Immature natural killer cell (primary cell): Measurements from ENCODE around the gene THAP6. TPM values are rescaled to one million over a fixed set of nuclear protein-coding genes. Genes with fewer than 3 reads are reported as not detected.
"Not testable (repeated sequence)": the region's sequence is repeated elsewhere in the genome, so short reads cannot be mapped to it uniquely, and the experiment has no call there.

Source experiments
- DNase-seq, 3 donors: peaks; one replicate each; pipeline ENCODE4 v3.0.0; 2022; ENCODE audit warnings: mixed read lengths in 1 of 3
- H3K27ac Mint-ChIP-seq, 6 donors: one replicate each; pipeline ENCODE4 v1.8.0; 2020; ENCODE audit warnings: mixed read lengths in 6 of 6, mild to moderate bottlenecking in 5 of 6, inconsistent platforms in 4 of 6, moderate library complexity in 3 of 6
- H3K27me3 Mint-ChIP-seq, 3 donors: one replicate each; pipeline ENCODE4 v1.8.0; 2020 to 2021; ENCODE audit warnings: low read depth in 3 of 3, mild to moderate bottlenecking in 3 of 3, mixed read lengths in 3 of 3, moderate library complexity in 3 of 3, inconsistent platforms in 1 of 3
- H3K36me3 Mint-ChIP-seq, 3 donors: one replicate each; pipeline ENCODE4 v1.8.0; 2020; ENCODE audit warnings: mixed read lengths in 3 of 3, inconsistent platforms in 2 of 3, mild to moderate bottlenecking in 2 of 3
- H3K4me1 Mint-ChIP-seq, 2 donors: one replicate each; pipeline ENCODE4 v1.8.0; 2020; ENCODE audit warnings: inconsistent platforms in 2 of 2, mild to moderate bottlenecking in 2 of 2, mixed read lengths in 2 of 2, moderate library complexity in 1 of 2
- H3K4me3 Mint-ChIP-seq, 5 donors: one replicate each; pipeline ENCODE4 v1.8.0; 2020; ENCODE audit warnings: mild to moderate bottlenecking in 5 of 5, mixed read lengths in 5 of 5, inconsistent platforms in 3 of 5, moderate library complexity in 3 of 5
- H3K9me3 Mint-ChIP-seq, 6 donors: one replicate each; pipeline ENCODE4 v1.8.0; 2020; ENCODE audit warnings: mild to moderate bottlenecking in 6 of 6, mixed read lengths in 6 of 6, inconsistent platforms in 4 of 6, moderate library complexity in 3 of 6
- polyA plus RNA-seq, 3 donors: library from polyadenylated mRNA; unstranded; fragments of 300-500 nt; fragmentation: Illumina TruSeq; gene quantifications; one replicate each; pipeline ENCODE4 v1.2.3, GENCODE V29; 2021

THAP6 gene
- polyA plus RNA-seq, 3 donors from 2014 or later = 4.8 to 10.3 (median 7.5) TPM

GRCh38 chr4:75533339-75533887 is 19.1 kb downstream of the THAP6 start:
- not testable (repeated sequence) for H3K4me3 Mint-ChIP-seq, DNase-seq, H3K27me3 Mint-ChIP-seq, H3K27ac Mint-ChIP-seq, H3K4me1 Mint-ChIP-seq, H3K9me3 Mint-ChIP-seq
- H3K36me3 Mint-ChIP-seq = peaks cover 38 to 51% (median 47%) of the 10 kb centered on the region in 3 donors

DNA sequence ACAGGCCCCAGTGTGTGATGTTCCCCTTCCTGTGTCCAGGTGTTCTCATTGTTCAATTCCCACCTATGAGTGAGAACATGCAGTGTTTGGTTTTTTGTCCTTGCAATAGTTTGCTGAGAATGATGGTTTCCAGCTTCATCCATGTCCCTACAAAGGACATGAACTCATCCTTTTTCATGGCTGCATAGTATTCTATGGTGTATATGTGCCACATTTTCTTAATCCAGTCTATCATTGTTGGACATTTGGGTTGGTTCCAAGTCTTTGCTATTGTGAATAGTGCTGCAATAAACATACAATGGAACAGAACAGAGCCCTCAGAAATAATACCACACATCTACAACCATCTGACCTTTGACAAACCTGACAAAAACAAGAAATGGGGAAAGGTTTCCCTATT is 19.7 kb downstream of the THAP6 start:
- H3K4me1 Mint-ChIP-seq, H3K9me3 Mint-ChIP-seq, H3K27me3 Mint-ChIP-seq, DNase-seq, H3K4me3 Mint-ChIP-seq, H3K27ac Mint-ChIP-seq: not testable (repeated sequence)
- peaks cover 38 to 49% (median 47%) of the 10 kb centered on the region in 3 donors for H3K36me3 Mint-ChIP-seq

- H3K4me1 Mint-ChIP-seq, H3K27ac Mint-ChIP-seq, DNase-seq, H3K4me3 Mint-ChIP-seq, H3K27me3 Mint-ChIP-seq, H3K9me3 Mint-ChIP-seq: not testable (repeated sequence)
- peaks cover 12 to 34% (median 24%) of the 10 kb centered on the region in 3 donors for H3K36me3 Mint-ChIP-seq
Measured at GRCh38 chr4:75537308-75537707, 23.0 kb downstream of the THAP6 start.

DNA sequence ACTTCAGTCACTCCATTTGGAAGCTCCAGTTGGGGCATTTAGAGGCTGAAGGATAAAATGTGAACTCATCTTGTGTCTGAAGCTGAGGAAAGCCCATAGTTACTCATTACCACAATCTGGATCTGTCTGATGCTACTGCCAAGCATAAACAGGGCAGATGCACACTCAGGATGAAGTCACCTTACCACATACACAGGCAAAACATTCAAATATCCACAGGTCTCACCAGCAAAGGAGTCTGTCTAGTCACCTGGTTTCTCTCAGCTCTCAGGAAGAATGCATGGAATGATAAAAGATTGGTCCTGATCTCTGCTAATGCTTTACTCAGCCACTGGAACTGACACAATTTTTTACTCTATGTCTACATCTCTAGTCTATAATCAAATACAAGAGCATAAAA is 28.6 kb downstream of the THAP6 start:
- Mint-ChIP-seq H3K4me3 (no peak overlapping the region), H3K27ac (no peak overlapping the region), H3K27me3 (no peaks in the 10 kb centered on the region), H3K36me3 (peaks cover 3 to 33% (median 22%) of the 10 kb centered on the region in 3 donors), H3K9me3 (no peaks in the 10 kb centered on the region), H3K4me1 (no peaks in the 10 kb centered on the region)
- no peak for DNase-seq

DNA sequence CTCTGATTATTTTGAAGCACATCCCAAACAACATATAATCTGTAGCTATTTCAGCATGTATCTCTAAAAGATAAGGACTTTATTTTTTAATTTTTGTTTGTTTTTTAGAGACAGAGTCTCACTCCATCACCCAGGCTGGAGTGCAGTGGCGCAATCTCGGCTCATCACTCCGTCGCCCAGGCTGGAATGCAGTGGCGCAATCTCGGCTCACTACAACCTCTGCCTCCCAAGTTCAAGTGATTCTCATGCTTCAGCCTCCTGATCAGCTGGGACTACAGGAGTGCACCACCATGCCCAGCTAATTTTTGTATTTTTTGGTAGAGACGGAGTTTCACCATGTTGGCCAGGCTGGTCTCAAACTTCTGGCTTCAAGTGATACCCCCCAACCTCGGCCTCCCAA is 29.9 kb downstream of the THAP6 start:
- DNase-seq, H3K9me3 Mint-ChIP-seq, H3K27me3 Mint-ChIP-seq, H3K4me1 Mint-ChIP-seq, H3K27ac Mint-ChIP-seq, H3K4me3 Mint-ChIP-seq: not testable (repeated sequence)
- H3K36me3 Mint-ChIP-seq = peaks cover 6 to 33% (median 26%) of the 10 kb centered on the region in 3 donors

GRCh38 chr4:75544870-75545269 is 30.6 kb downstream of the THAP6 start:
- Mint-ChIP-seq H3K4me1 (no peaks in the 10 kb centered on the region), H3K36me3 (peaks cover 7 to 31% (median 27%) of the 10 kb centered on the region in 3 donors), H3K27me3 (no peaks in the 10 kb centered on the region), H3K9me3 (no peaks in the 10 kb centered on the region), H3K4me3 (no peak overlapping the region), H3K27ac (peak overlapping the region in 1 of 6 donors; percentile 42)
- no peak for DNase-seq

GRCh38 chr4:75545526-75545925 is 31.3 kb downstream of the THAP6 start:
- no peak overlapping the region for H3K27ac Mint-ChIP-seq
- peaks cover 7 to 27% (median 24%) of the 10 kb centered on the region in 3 donors for H3K36me3 Mint-ChIP-seq
- no peak for DNase-seq
- H3K4me3 Mint-ChIP-seq = no peak overlapping the region
- H3K9me3 Mint-ChIP-seq = no peaks in the 10 kb centered on the region
- H3K4me1 Mint-ChIP-seq = no peaks in the 10 kb centered on the region
- peaks cover 0 to 3% (median 0%) of the 10 kb centered on the region in 3 donors for H3K27me3 Mint-ChIP-seq

DNA sequence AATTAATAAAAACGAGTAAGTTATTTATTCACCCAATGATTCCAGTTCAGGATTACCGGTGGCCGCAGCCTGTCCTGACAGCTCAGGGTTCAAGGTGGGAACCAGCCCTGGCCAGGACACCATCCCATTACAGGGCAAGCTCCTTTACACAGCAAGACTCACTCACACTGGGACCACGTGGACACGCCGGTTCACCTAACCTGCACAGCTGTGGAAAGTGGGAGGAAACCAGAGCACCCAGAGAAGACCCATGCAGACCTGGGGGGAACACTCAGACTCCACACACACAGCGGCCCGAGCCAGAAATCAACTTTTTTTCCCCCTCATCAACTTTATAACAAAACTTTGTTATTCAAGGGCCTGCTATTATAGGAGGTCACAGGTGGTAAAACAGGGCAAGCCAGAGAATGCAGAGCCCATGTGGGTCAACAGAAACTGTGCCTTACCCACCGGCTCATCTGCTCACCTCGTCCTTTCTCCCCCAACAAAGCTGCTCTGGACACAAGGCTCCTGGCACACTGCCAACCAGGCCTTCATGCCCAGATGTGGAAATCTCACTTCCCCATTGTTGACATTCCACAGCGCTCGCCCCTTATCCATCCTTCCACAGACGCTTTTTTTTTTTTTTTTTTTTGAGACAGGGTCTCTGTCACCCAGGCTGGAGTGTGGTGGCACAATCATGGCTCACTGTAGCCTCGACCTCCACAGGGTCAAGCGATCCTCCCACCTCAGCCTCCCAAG is 33.5 kb downstream of the THAP6 start:
- no peak overlapping the region for H3K4me3 Mint-ChIP-seq
- no peaks in the 10 kb centered on the region for H3K9me3 Mint-ChIP-seq
- H3K27me3 Mint-ChIP-seq = peaks cover 0 to 3% (median 0%) of the 10 kb centered on the region in 3 donors
- DNase-seq = no peak
- peaks cover 7 to 18% (median 15%) of the 10 kb centered on the region in 3 donors for H3K36me3 Mint-ChIP-seq
- H3K27ac Mint-ChIP-seq = no peak overlapping the region
- no peaks in the 10 kb centered on the region for H3K4me1 Mint-ChIP-seq

- Mint-ChIP-seq H3K27me3 (peaks cover 0 to 3% (median 0%) of the 10 kb centered on the region in 3 donors), H3K27ac (no peak overlapping the region), H3K36me3 (peaks cover 3 to 9% (median 7%) of the 10 kb centered on the region in 3 donors), H3K4me1 (no peaks in the 10 kb centered on the region), H3K9me3 (peaks cover 0 to 1% (median 0%) of the 10 kb centered on the region in 6 donors), H3K4me3 (no peak overlapping the region)
- DNase-seq = no peak
Measured at GRCh38 chr4:75549019-75549418, 34.7 kb downstream of the THAP6 start.

DNA sequence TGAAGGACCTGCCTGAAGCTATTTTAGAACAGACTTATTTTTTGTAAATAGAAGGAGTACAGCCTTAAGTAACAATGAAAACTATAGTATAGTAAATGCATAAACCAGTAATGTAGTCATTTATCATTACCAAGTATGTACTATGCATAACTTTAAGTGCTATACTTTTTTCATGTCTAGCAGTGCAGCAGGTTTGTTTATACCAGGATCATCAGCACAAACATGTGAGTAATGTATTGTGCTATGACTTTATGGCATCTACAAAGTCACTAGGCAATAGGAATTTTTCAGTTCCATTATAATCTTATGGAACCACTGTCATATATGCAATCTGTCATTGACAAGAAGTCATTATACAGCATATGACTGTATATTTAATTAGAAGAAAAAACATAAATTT is 38.2 kb downstream of the THAP6 start:
- peaks cover 0 to 2% (median 0%) of the 10 kb centered on the region in 6 donors for H3K9me3 Mint-ChIP-seq
- H3K27ac Mint-ChIP-seq = no peak overlapping the region
- no peaks in the 10 kb centered on the region for H3K4me1 Mint-ChIP-seq
- H3K27me3 Mint-ChIP-seq = peaks cover 0 to 4% (median 3%) of the 10 kb centered on the region in 3 donors
- H3K36me3 Mint-ChIP-seq = peaks cover 0 to 5% (median 5%) of the 10 kb centered on the region in 3 donors
- H3K4me3 Mint-ChIP-seq = no peak overlapping the region
- no peak for DNase-seq

DNA sequence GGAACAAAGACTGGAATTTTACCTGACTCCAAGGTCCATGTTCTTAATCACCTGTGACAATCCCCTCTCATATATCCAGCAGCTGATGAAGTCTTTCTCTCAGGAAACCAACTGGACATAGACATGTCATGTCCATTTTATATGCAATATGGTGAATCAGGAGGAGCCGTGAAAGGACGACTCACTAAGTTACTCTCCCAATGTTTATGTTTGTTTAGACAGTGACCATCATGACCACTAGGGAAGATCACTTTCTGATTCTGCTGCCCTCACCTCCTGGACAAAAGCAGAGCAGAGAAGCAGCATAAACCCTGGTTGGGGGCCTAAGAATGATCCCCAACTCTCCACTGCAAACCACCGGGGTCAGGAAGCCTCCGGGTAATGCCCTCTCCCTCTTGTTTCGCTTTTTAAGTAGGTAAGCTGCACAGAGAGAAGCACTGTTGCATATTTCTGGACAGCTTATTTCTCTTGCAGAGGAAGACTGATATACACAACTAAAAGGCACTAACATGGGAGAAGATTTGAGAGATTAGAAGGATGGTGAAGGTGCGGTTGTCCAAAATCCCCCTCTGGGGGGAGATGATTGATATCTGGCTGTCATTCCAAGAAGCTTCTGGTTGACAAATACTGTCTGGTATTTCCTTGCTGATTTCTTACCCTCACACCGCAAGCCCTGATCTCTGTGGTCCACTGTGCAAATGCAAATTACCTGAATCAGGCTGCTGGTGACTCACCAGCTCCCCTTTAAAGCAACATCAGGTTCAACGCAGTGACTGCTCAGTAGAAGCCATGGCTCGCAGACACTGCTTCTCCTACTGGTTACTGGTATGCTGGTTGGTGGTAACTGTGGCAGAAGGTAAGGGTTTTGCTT is 41.3 kb downstream of the THAP6 start, which contains the start of gene ODAPH:
Gene ODAPH (plus strand): TSS at position 773 of the 871 bp plus-strand sequence. CDS start 17 bp downstream, at position 790.
- H3K4me1 Mint-ChIP-seq = no peaks in the 10 kb centered on the region
- no peaks in the 10 kb centered on the region for H3K36me3 Mint-ChIP-seq
- DNase-seq = no peak
- H3K4me3 Mint-ChIP-seq = no peak within 1 kb of the TSS
- peaks cover 3 to 7% (median 5%) of the 10 kb centered on the region in 3 donors for H3K27me3 Mint-ChIP-seq
- H3K9me3 Mint-ChIP-seq = peaks cover 0 to 2% (median 0%) of the 10 kb centered on the region in 6 donors
- no peak within 1 kb of the TSS for H3K27ac Mint-ChIP-seq

GRCh38 chr4:75557696-75558095 is 43.4 kb downstream of the THAP6 start:
- Mint-ChIP-seq H3K36me3 (no peaks in the 10 kb centered on the region), H3K27me3 (peaks cover 3 to 7% (median 5%) of the 10 kb centered on the region in 3 donors), H3K27ac (no peak overlapping the region), H3K4me3 (no peak overlapping the region), H3K9me3 (peaks cover 0 to 2% (median 0%) of the 10 kb centered on the region in 6 donors), H3K4me1 (no peaks in the 10 kb centered on the region)
- no peak for DNase-seq

GRCh38 chr4:75561789-75562188 is 47.5 kb downstream of the THAP6 start:
- Mint-ChIP-seq H3K27me3 (peaks cover 3 to 5% (median 4%) of the 10 kb centered on the region in 3 donors), H3K4me1 (peaks cover 7 to 14% of the 10 kb centered on the region in 2 donors), H3K4me3 (no peak overlapping the region), H3K27ac (no peak overlapping the region), H3K9me3 (no peaks in the 10 kb centered on the region), H3K36me3 (no peaks in the 10 kb centered on the region)
- DNase-seq = no peak

GRCh38 chr4:75564023-75564422 is 49.8 kb downstream of the THAP6 start:
- Mint-ChIP-seq H3K4me3 (no peak overlapping the region), H3K27me3 (peaks cover 0 to 4% (median 0%) of the 10 kb centered on the region in 3 donors), H3K4me1 (peaks cover 7 to 14% of the 10 kb centered on the region in 2 donors), H3K27ac (no peak overlapping the region), H3K36me3 (no peaks in the 10 kb centered on the region), H3K9me3 (no peaks in the 10 kb centered on the region)
- no peak for DNase-seq
